ENCODE results near the gene CIAPIN1.
"Not testable (repeated sequence)": the region's sequence is repeated elsewhere in the genome, so short reads cannot be mapped to it uniquely, and the experiment has no call there.

CIAPIN1 gene

DNA sequence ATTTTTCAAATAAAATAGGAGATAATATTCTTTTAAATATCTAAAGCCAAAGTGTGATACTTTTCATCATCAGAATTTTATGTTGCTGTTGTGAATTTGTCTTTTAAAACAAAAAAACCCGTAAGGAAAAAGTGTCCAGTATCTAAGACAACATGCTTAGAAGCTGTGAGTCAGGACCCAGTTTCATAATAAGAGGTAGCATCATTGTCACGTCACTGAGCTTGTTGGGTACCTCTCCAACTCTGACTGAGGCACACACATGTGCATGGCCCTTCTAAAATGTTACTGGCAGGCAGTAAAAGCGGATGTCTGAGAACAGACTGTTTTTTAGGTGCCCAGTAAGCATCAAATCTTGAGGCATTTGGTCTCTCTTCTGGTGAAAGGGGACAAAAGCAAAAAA, 2.5 kb downstream of the CIAPIN1 start:
- Histone ChIP-seq H3K36me3 (ENCODE audit: insufficient read depth, low read length) (peaks cover 23% of the 10 kb centered on the region), H3K79me2 (ENCODE audit: insufficient read depth, low read length) (peaks cover 73% of the 10 kb centered on the region), H3K9me3 (ENCODE audit: insufficient read depth, low read length, severe bottlenecking) (peaks cover 12% of the 10 kb centered on the region), H3K4me3 (ENCODE audit: low read depth in 1 of 2, low read length in 2 of 2) (no peak overlapping the region), H4K20me1 (ENCODE audit: insufficient read depth, low read length) (no peaks in the 10 kb centered on the region; the same call in 1 of the 2 replicates), H3K27me3 (ENCODE audit: insufficient read depth, low read length, poor library complexity) (no peaks in the 10 kb centered on the region), H3K9ac (ENCODE audit: low read depth, low read length) (no peak overlapping the region), H3K4me1 (ENCODE audit: insufficient read depth, low read length) (peaks cover 28% of the 10 kb centered on the region), H3K27ac (ENCODE audit: low read length) (no peak overlapping the region), H3K4me2 (ENCODE audit: insufficient read depth, low read length) (no peak overlapping the region), H2AFZ (ENCODE audit: low read depth, low read length) (no peak overlapping the region)
- ATAC-seq (ENCODE audit: insufficient read depth, low read depth) (no peak), DNase-seq (no peak)
- TF ChIP-seq EZH2 (IDR thresholded peaks at IDR 0.05; ENCODE audit: borderline replicate concordance, low read depth, low read length, severe bottlenecking) (no peak), CTCF (IDR thresholded peaks at IDR 0.05; ENCODE audit: borderline replicate concordance, extremely low read depth, low read length, poor library complexity, severe bottlenecking) (no peak)

- H3K27me3 ChIP-seq (ENCODE audit: insufficient read depth, low read length, poor library complexity); H3K4me1 ChIP-seq (ENCODE audit: insufficient read depth, low read length); H2AFZ ChIP-seq (ENCODE audit: low read depth, low read length); H3K27ac ChIP-seq (ENCODE audit: low read length); H3K4me2 ChIP-seq (ENCODE audit: insufficient read depth, low read length); H3K4me3 ChIP-seq (ENCODE audit: low read depth in 1 of 2, low read length in 2 of 2); ATAC-seq (ENCODE audit: insufficient read depth, low read depth); H3K9ac ChIP-seq (ENCODE audit: low read depth, low read length); H4K20me1 ChIP-seq (ENCODE audit: insufficient read depth, low read length); DNase-seq: not testable (repeated sequence)
- Histone ChIP-seq H3K79me2 (ENCODE audit: insufficient read depth, low read length) (peaks cover 43% of the 10 kb centered on the region), H3K9me3 (ENCODE audit: insufficient read depth, low read length, severe bottlenecking) (peaks cover 12% of the 10 kb centered on the region), H3K36me3 (ENCODE audit: insufficient read depth, low read length) (peaks cover 63% of the 10 kb centered on the region)
Observed at GRCh38 chr16:57440551-57440950, 6.6 kb downstream of the CIAPIN1 start.

DNA sequence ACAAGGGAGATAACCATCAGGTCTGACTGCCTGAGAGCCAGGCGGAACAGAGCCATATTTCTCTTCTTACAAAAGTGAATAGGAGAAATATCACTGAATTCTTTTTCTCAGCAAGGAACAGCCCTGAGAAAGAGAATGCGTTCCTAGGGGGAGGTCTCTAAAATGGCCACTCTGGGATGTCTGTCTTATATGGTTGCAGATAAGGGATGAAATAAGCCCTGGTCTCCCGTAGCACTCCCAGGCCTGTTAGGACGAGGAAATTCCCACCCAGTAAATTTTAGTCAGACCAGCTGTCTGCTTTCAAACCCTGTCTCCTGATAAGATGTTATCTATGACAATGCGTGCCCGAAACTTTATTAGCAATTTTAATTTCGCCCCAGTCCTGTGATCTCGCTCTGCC, 7.2 kb downstream of the CIAPIN1 start:
- not testable (repeated sequence) for H4K20me1 ChIP-seq (ENCODE audit: insufficient read depth, low read length); DNase-seq; H3K4me1 ChIP-seq (ENCODE audit: insufficient read depth, low read length); H3K27me3 ChIP-seq (ENCODE audit: insufficient read depth, low read length, poor library complexity); H3K4me3 ChIP-seq (ENCODE audit: low read depth in 1 of 2, low read length in 2 of 2); H3K27ac ChIP-seq (ENCODE audit: low read length); H3K4me2 ChIP-seq (ENCODE audit: insufficient read depth, low read length); ATAC-seq (ENCODE audit: insufficient read depth, low read depth); H3K9ac ChIP-seq (ENCODE audit: low read depth, low read length); H2AFZ ChIP-seq (ENCODE audit: low read depth, low read length)
- Histone ChIP-seq H3K9me3 (ENCODE audit: insufficient read depth, low read length, severe bottlenecking) (peaks cover 12% of the 10 kb centered on the region), H3K79me2 (ENCODE audit: insufficient read depth, low read length) (peaks cover 37% of the 10 kb centered on the region), H3K36me3 (ENCODE audit: insufficient read depth, low read length) (peaks cover 68% of the 10 kb centered on the region)

DNA sequence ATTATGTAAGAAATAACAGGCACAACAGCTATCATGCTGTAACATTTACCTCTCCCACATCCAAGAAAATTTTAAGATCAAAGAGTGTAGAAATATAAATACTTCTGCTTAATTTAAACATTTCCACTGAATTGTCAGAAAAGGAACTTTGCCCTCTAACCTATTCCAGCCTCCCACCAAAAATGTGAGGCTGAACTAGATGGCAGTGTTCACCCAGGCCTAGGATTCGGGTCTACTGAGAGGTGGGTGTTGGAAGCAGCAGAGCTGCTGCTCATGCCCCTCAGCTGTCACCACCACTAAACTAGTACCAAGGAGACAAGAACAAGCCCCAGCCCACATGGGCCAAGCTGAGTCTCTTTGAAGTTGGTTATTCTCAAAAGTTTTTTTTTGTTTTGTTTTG, 11.3 kb downstream of the CIAPIN1 start:
- Histone ChIP-seq H3K4me3 (ENCODE audit: low read depth in 1 of 2, low read length in 2 of 2) (no peak overlapping the region), H3K4me2 (ENCODE audit: insufficient read depth, low read length) (no peak overlapping the region), H3K27ac (ENCODE audit: low read length) (no peak overlapping the region), H3K9ac (ENCODE audit: low read depth, low read length) (no peak overlapping the region), H3K9me3 (ENCODE audit: insufficient read depth, low read length, severe bottlenecking) (peaks cover 4% of the 10 kb centered on the region), H3K27me3 (ENCODE audit: insufficient read depth, low read length, poor library complexity) (no peaks in the 10 kb centered on the region), H3K36me3 (ENCODE audit: insufficient read depth, low read length) (peaks cover 96% of the 10 kb centered on the region), H3K4me1 (ENCODE audit: insufficient read depth, low read length) (no peaks in the 10 kb centered on the region), H4K20me1 (ENCODE audit: insufficient read depth, low read length) (no peaks in the 10 kb centered on the region), H3K79me2 (ENCODE audit: insufficient read depth, low read length) (no peaks in the 10 kb centered on the region), H2AFZ (ENCODE audit: low read depth, low read length) (no peak overlapping the region)
- ATAC-seq (ENCODE audit: insufficient read depth, low read depth) (no peak), DNase-seq (no peak)
- no peak for TF ChIP-seq CTCF (IDR thresholded peaks at IDR 0.05; ENCODE audit: borderline replicate concordance, extremely low read depth, low read length, poor library complexity, severe bottlenecking)
- TF ChIP-seq EZH2 (IDR thresholded peaks at IDR 0.05; ENCODE audit: borderline replicate concordance, low read depth, low read length, severe bottlenecking), result no peak
